Activated CD8-positive, alpha-beta memory T cell treated with anti-CD3 and anti-CD28 coated beads for 1 hour (primary cell): Measurements from ENCODE around the gene ARHGAP42.

ENCODE experiments used
- DNase-seq, 2 donors: peaks; one replicate each; pipeline ENCODE4 v3.0.0-alpha.2; 2020; ENCODE audit warnings: low read depth in 1 of 2; ENCODE audit errors: extremely low read depth in 1 of 2

The ARHGAP42 gene

GRCh38 chr11:100830274-100830673 is 143.2 kb downstream of the ARHGAP42 start:
- DNase-seq: no peak

GRCh38 chr11:100830978-100831732 is 144.1 kb downstream of the ARHGAP42 start:
- no peak for DNase-seq

- no peak for DNase-seq
Observed at GRCh38 chr11:100831929-100832494, 144.9 kb downstream of the ARHGAP42 start.

GRCh38 chr11:100832829-100833228 is 145.7 kb downstream of the ARHGAP42 start:
- no peak for DNase-seq

- DNase-seq: no peak
Observed at GRCh38 chr11:100833276-100833675, 146.2 kb downstream of the ARHGAP42 start.

GRCh38 chr11:100835854-100836253 is 148.8 kb downstream of the ARHGAP42 start:
- DNase-seq: no peak

GRCh38 chr11:100837311-100837710 is 150.2 kb downstream of the ARHGAP42 start:
- no peak for DNase-seq

- DNase-seq: no peak
Observed at GRCh38 chr11:100841711-100842407, 154.8 kb downstream of the ARHGAP42 start.

- DNase-seq: no peak
Observed at GRCh38 chr11:100847696-100848216, 160.7 kb downstream of the ARHGAP42 start.

GRCh38 chr11:100849009-100849900 is 162.2 kb downstream of the ARHGAP42 start:
- no peak for DNase-seq

GRCh38 chr11:100849901-100850235 is 162.8 kb downstream of the ARHGAP42 start:
- DNase-seq: no peak

- no peak for DNase-seq
Observed at GRCh38 chr11:100851147-100851546, 164.1 kb downstream of the ARHGAP42 start.

GRCh38 chr11:100851584-100852152 is 164.6 kb downstream of the ARHGAP42 start:
- DNase-seq: no peak

GRCh38 chr11:100855466-100856067 is 168.5 kb downstream of the ARHGAP42 start:
- DNase-seq: no peak

- DNase-seq: no peak
Observed at GRCh38 chr11:100857236-100858005, 170.3 kb downstream of the ARHGAP42 start.

- DNase-seq: no peak
Observed at GRCh38 chr11:100860318-100861155, 173.4 kb downstream of the ARHGAP42 start.

GRCh38 chr11:100861212-100861611 is 174.1 kb downstream of the ARHGAP42 start:
- no peak for DNase-seq

- DNase-seq: no peak
Observed at GRCh38 chr11:100863080-100863581, 176.0 kb downstream of the ARHGAP42 start.
